ENCODE measurements around the gene IL1RAPL1. TPM values are rescaled to one million over a fixed set of nuclear protein-coding genes. Genes with fewer than 3 reads are reported as not detected.

IL1RAPL1 gene
- polyA plus RNA-seq, 1 of the 3 experiments (the other 2 are of a cell fraction), result 2.8 TPM

- POLR2A ChIA-PET, result no interaction called here
- H3K4me1 ChIP-seq (ENCODE audit: control insufficient read depth in 1 of 2, insufficient read depth in 2 of 2, low read depth in 1 of 2, low read length in 1 of 2), result peaks cover 0 to 6% of the 10 kb centered on the region in 2 experiments; a peak in 3 of 4 replicates
- peak overlapping the region; percentile 1 to 39; a peak in 2 of 4 replicates for H3K4me3 ChIP-seq (ENCODE audit: low read depth in 2 of 2, low read length in 1 of 2)
- H3K9me2 ChIP-seq, result no peaks in the 10 kb centered on the region
- H3K27ac ChIP-seq (ENCODE audit: low read depth in 2 of 2, low read length in 1 of 2), result peak overlapping the region in 1 of 2 experiments; percentile 97; a peak in 3 of 4 replicates
- H3K9ac ChIP-seq, result peak overlapping the region; percentile 56; the same call in 1 of the 2 replicates
- H2AFZ ChIP-seq (ENCODE audit: low read depth), result peak overlapping the region; percentile 31; the same call in 1 of the 2 replicates
- DNase-seq, result no peak
- H3K27me3 ChIP-seq (ENCODE audit: insufficient read depth), result no peaks in the 10 kb centered on the region
- H3K36me3 ChIP-seq (replicated peaks in 1 of 2; ENCODE audit: control insufficient read depth in 1 of 2, insufficient read depth in 2 of 2, low read length in 1 of 2), result no peaks in the 10 kb centered on the region
- no peaks in the 10 kb centered on the region for H3K79me2 ChIP-seq (ENCODE audit: insufficient read depth)
- H4K20me1 ChIP-seq (ENCODE audit: insufficient read depth), result no peaks in the 10 kb centered on the region
- 47% methylated on average over 4 of the region's 4 CpGs for WGBS (ENCODE audit: low lambda C conversion rate)
- CTCF ChIA-PET, result no interaction called here
- TF ChIP-seq ELF1 (IDR thresholded peaks at IDR 0.05) (no peak), FOXJ3 (CRISPR knock-in tag; IDR thresholded peaks at IDR 0.05) (no peak), TAF1 (IDR thresholded peaks at IDR 0.05; ENCODE audit: borderline replicate concordance, low read depth, low read length) (no peak), GATA2 (CRISPR knock-in tag; IDR thresholded peaks at IDR 0.05) (no peak), ZBTB33 (IDR thresholded peaks at IDR 0.05; ENCODE audit: borderline replicate concordance, low read depth) (no peak), REST (IDR thresholded peaks at IDR 0.05; ENCODE audit: low read depth, low read length) (no peak), NRF1 (IDR thresholded peaks at IDR 0.05; ENCODE audit: low read depth, low read length) (no peak), EZH2phosphoT487 (IDR thresholded peaks at IDR 0.05; ENCODE audit: borderline replicate concordance, low read depth) (no peak), JUND (IDR thresholded peaks at IDR 0.05) (no peak), RFX5 (IDR thresholded peaks at IDR 0.05; ENCODE audit: low read length) (no peak), TCF12 (IDR thresholded peaks at IDR 0.05) (no peak), FOXM1 (IDR thresholded peaks at IDR 0.05; ENCODE audit: low read depth) (no peak), SIN3A (IDR thresholded peaks at IDR 0.05; ENCODE audit: borderline replicate concordance, low read depth, low read length) (no peak)
- peaks cover 39% of the 10 kb centered on the region for H3F3A ChIP-seq (replicated peaks; ENCODE audit: insufficient read depth)
- peak overlapping the region; percentile 30; the same call in 1 of the 2 replicates for H3K4me2 ChIP-seq
- no peaks in the 10 kb centered on the region; the same call in 1 of the 2 replicates for H3K9me3 ChIP-seq
Measured at GRCh38 chrX:29659911-29660310, 1072.7 kb downstream of the IL1RAPL1 start.

Measured in SK-N-SH (cell line).